Esophagus muscularis mucosa (tissue), 4 donors: ENCODE measurements around the gene DNAAF1. TPM values are rescaled to one million over a fixed set of nuclear protein-coding genes. Genes with fewer than 3 reads are reported as not detected.
"Not testable (repeated sequence)": the region's sequence is repeated elsewhere in the genome, so short reads cannot be mapped to it uniquely, and the experiment has no call there.

Experiments used
- DNase-seq: peaks from one replicate; pipeline ENCODE4 v3.0.0-alpha.2; 2017; ENCODE audit errors: extremely low spot score
- H3K27ac ChIP-seq, 4 donors: fragments of 200-600 bp; sonication (generic); replicated peaks in 1 of 4; 1 replicate in 3 of 4; 2 replicates in 1 of 4; pipeline ENCODE4 v1.5.1; 2016 to 2019; ENCODE audit warnings: mild to moderate bottlenecking in 1 of 4
- H3K27me3 ChIP-seq, 4 donors: fragments of 200-600 bp; sonication (generic); one replicate each; pipeline versions ENCODE4 v1.5.1 to v1.6.0; 2016 to 2019
- H3K36me3 ChIP-seq, 4 donors: fragments of 200-600 bp; sonication (generic); one replicate each; pipeline ENCODE4 v1.5.1; 2016 to 2019
- H3K4me1 ChIP-seq, 4 donors: fragments of 200-600 bp; sonication (generic); one replicate each; pipeline ENCODE4 v1.5.1; 2016 to 2019
- H3K4me3 ChIP-seq, 4 donors: fragments of 200-600 bp; sonication (generic); 1 replicate in 2 of 4; 2 replicates in 2 of 4; pipeline ENCODE4 v1.5.1; 2016 to 2019; ENCODE audit warnings: mild to moderate bottlenecking in 4 of 4, moderate library complexity in 1 of 4
- H3K9me3 ChIP-seq, 4 donors: fragments of 200-600 bp; sonication (generic); 1 replicate in 3 of 4; 2 replicates in 1 of 4; pipeline ENCODE4 v1.5.1; 2016 to 2019
- EP300 ChIP-seq: sonication (generic); formaldehyde crosslinking; IDR thresholded peaks from one replicate; pipeline ENCODE4 v1.6.1; 2017; ENCODE audit warnings: antibody characterized with exemption
- POLR2A ChIP-seq: fragments of 450-650 bp; IDR thresholded peaks from one replicate; pipeline ENCODE4 v1.6.1; 2017; ENCODE audit warnings: antibody characterized with exemption, moderate library complexity, mild to moderate bottlenecking, low read depth
- POLR2AphosphoS5 ChIP-seq, 2 donors: sonication (generic); formaldehyde crosslinking; IDR thresholded peaks; one replicate each; pipeline ENCODE4 v1.6.1; 2017; ENCODE audit warnings: antibody characterized with exemption in 2 of 2
- WGBS: methylation state at CpG from one replicate; pipeline ENCODE4 v1.1.5; 2018; 5-methylcytosine and 5-hydroxymethylcytosine counted together
- intact Hi-C: fragments of 100-400 bp; cut with DNase I; formaldehyde crosslinking; loops from one replicate; pipeline ENCODE4 v1.15.1; 2023
- total RNA-seq, 4 donors: library from RNA; depleted of rRNA; stranded (reverse); fragments of >200 nt; gene quantifications; one replicate each; pipeline versions ENCODE4 v1.1.0 to v1.2.1, GENCODE V29; 2016
- TF ChIP-seq, protein P1 (sequence below), 3 experiments: fragments of 200-600 bp in 2 of 3; fragments of 450-650 bp in 1 of 3; sonication (generic) in 2 of 3; IDR thresholded peaks; one replicate each; pipeline ENCODE4 v1.5.1; 2017 to 2019; ENCODE audit warnings: antibody characterized with exemption in 3 of 3, mild to moderate bottlenecking in 2 of 3, moderate library complexity in 1 of 3

Gene DNAAF1
- total RNA-seq, 4 donors from 2014 or later, result 0.66 to 0.78 TPM; not detected in 2

DNA sequence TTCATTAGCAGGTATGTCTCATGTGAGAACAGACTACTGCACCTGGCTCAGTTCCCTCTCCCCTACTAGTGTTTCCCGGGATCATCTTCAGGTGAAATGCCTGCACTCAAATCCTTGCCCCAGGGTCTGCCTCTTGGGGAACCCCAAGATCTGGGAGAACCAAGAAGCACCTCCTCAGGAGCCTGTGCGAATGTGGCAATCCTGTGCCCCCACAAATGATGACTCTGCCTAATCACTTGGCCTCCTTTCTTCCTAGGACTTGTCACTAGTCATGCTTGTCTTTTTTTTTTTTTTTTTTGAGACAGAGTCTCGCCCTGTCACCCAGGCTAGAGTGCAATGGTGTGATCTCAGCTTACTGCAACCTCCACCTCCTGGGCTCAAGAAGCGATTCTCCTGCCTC, 67.5 kb downstream of the DNAAF1 start:
- Histone ChIP-seq H3K9me3 (no peaks in the 10 kb centered on the region), H3K4me3 (no peak overlapping the region), H3K4me1 (no peaks in the 10 kb centered on the region), H3K27ac (no peak overlapping the region), H3K27me3 (no peaks in the 10 kb centered on the region), H3K36me3 (no peaks in the 10 kb centered on the region)
- 95% methylated on average over 4 of the region's 4 CpGs for WGBS
- intact Hi-C loops, result no loop called here
- TF ChIP-seq, protein P1, sequence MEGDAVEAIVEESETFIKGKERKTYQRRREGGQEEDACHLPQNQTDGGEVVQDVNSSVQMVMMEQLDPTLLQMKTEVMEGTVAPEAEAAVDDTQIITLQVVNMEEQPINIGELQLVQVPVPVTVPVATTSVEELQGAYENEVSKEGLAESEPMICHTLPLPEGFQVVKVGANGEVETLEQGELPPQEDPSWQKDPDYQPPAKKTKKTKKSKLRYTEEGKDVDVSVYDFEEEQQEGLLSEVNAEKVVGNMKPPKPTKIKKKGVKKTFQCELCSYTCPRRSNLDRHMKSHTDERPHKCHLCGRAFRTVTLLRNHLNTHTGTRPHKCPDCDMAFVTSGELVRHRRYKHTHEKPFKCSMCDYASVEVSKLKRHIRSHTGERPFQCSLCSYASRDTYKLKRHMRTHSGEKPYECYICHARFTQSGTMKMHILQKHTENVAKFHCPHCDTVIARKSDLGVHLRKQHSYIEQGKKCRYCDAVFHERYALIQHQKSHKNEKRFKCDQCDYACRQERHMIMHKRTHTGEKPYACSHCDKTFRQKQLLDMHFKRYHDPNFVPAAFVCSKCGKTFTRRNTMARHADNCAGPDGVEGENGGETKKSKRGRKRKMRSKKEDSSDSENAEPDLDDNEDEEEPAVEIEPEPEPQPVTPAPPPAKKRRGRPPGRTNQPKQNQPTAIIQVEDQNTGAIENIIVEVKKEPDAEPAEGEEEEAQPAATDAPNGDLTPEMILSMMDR (IDR thresholded peaks at IDR 0.05), result no peak
- TF ChIP-seq POLR2A, result no peak
- TF ChIP-seq POLR2AphosphoS5 (IDR thresholded peaks at IDR 0.05), result no peak
- no peak for TF ChIP-seq EP300
- no peak for DNase-seq

DNA sequence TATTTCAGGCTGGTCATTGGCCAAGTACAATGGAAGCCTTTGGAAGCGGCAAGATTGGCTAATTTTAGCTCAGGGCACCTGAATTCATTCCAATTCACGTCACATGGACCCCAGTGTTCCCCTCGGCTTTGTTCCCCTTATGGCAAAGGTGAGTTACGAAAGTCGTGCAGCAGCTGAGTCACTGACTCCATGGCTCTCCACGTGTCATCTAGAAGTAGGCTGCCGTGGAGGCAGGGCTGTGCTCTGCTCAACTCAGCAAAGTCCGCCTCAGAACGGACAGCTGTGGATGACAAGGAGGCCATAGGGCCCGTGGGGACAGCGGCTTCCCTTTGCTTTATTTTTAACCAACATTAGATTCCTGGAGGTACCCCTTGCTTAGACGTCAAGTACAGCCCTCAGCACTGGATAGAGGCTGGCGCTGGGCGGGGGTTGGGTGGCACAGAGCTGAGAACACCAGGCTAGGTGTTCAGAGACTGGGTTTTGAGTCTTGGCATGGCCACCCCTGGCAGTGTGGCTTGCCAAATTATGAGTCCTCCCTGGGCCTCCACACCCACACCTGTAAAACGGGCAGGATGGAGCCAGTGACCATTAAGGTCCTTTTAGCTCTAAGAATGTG, 69.5 kb downstream of the DNAAF1 start:
- Histone ChIP-seq H3K36me3 (no peaks in the 10 kb centered on the region), H3K9me3 (no peaks in the 10 kb centered on the region), H3K4me3 (no peak overlapping the region), H3K27me3 (no peaks in the 10 kb centered on the region), H3K4me1 (no peaks in the 10 kb centered on the region), H3K27ac (no peak overlapping the region)
- TF ChIP-seq EP300 (no peak), POLR2A (no peak), POLR2AphosphoS5 (IDR thresholded peaks at IDR 0.05) (no peak)
- TF ChIP-seq, protein P1 (IDR thresholded peaks at IDR 0.05), result no peak
- intact Hi-C loops, result no loop called here
- 85% methylated on average over 11 of the region's 15 CpGs for WGBS
- DNase-seq, result no peak

DNA sequence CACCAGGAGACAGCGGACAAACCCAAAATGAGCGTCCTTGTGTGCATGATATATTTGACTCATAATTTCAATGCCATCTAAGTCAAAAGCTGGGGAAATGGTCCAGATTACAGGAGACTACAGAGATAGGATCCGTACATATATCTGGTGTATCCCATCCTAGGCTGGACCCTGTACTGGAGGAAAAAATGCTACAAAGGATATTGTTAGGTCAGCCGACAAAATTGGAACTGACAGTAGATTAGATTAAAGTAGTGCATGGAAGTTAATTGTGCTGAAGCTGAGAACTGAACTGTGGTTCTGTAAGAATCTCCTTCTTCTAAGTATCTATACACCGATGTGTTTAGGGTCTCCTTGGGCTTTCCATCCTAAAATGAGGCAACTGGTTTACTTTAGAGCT, 70.4 kb downstream of the DNAAF1 start:
- no peak for TF ChIP-seq EP300
- TF ChIP-seq, protein P1 (IDR thresholded peaks at IDR 0.05), result no peak
- no peak for TF ChIP-seq POLR2AphosphoS5 (IDR thresholded peaks at IDR 0.05)
- Histone ChIP-seq H3K27me3 (no peaks in the 10 kb centered on the region), H3K36me3 (no peaks in the 10 kb centered on the region), H3K9me3 (no peaks in the 10 kb centered on the region), H3K4me3 (no peak overlapping the region), H3K27ac (no peak overlapping the region), H3K4me1 (no peaks in the 10 kb centered on the region)
- no peak for DNase-seq
- WGBS, result 94% methylated on average over 5 of the region's 5 CpGs
- intact Hi-C loops, result no loop called here

DNA sequence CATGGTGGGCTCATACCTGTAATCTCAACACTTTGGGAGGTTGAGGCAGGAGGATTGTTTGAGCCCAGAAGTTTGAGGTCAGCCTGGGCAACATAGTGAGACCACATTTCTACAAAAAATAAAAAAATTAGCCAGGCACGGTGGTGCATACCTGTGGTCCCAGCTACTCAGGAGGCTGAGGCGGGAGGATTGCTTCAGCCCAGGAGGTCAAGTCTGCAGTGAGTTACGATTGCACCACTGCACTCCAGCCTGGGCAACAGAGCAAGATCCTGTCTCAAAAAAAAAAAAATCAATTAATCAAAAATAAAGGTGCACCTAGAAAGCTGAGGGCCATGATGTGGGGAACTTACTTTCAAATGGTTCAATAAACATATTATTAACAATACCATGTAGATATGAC, 71.0 kb downstream of the DNAAF1 start:
- H3K9me3 ChIP-seq, H3K27ac ChIP-seq, DNase-seq, H3K4me3 ChIP-seq, intact Hi-C loops, H3K27me3 ChIP-seq, H3K36me3 ChIP-seq, H3K4me1 ChIP-seq: not testable (repeated sequence)
- 94% methylated on average over 3 of the region's 3 CpGs for WGBS

DNA sequence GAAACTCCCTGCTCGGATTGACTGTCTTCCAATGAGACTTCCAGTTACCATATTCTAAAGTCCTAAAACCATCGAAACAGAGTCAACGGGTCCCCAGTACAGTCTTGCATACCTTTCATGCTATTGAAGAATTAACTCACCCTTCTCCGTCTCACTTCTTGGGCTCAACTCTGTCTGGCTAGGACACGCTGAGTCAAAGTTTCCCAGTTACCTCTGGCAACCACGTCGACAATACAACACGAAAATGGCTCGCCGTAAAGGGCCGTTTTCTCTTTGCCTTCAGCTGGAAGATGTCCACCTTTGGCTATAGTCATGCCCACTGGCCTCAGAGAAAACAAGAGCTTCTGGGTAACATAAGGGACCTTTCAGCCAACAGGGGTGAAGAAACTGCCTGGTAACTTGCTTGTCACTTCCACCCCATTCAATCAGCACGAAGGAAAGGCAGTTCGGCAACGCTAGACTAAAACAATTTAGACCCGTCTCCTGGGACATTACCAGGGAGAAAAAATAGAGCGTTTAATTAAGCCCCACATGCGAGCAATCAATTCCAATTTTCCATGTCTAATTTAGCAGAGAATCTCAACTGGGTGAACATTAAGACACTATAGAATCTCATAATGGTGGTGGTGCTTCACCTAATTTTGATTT, 73.2 kb downstream of the DNAAF1 start:
- intact Hi-C loops, result no loop called here
- Histone ChIP-seq H3K4me1 (no peaks in the 10 kb centered on the region), H3K27ac (no peak overlapping the region), H3K36me3 (no peaks in the 10 kb centered on the region), H3K27me3 (peaks cover 0 to 5% (median 0%) of the 10 kb centered on the region in 4 donors), H3K9me3 (no peaks in the 10 kb centered on the region), H3K4me3 (no peak overlapping the region)
- TF ChIP-seq POLR2AphosphoS5 (IDR thresholded peaks at IDR 0.05) (no peak), EP300 (no peak), POLR2A (no peak)
- TF ChIP-seq, protein P1 (IDR thresholded peaks at IDR 0.05), result no peak
- no peak for DNase-seq
- 81% methylated on average over 17 of the region's 17 CpGs for WGBS
